Neural cell (in vitro differentiated cells): ENCODE data around the gene PRSS16. TPM values are rescaled to one million over a fixed set of nuclear protein-coding genes. Genes with fewer than 3 reads are reported as not detected.

ENCODE experiments used
- H2AFZ ChIP-seq: fragments of 200-600, 300-800 bp; sonication (generic), shearing (Covaris generic); 2 replicates; pipeline ENCODE4 v1.6.0; 2014; ENCODE audit warnings: low read depth, mild to moderate bottlenecking, antibody characterized with exemption, low read length, moderate library complexity
- H3F3A ChIP-seq: fragments of 200-600 bp; shearing (Covaris generic); 2 replicates; pipeline ENCODE4 v1.6.1; 2016; ENCODE audit warnings: mild to moderate bottlenecking, moderate library complexity, mixed read lengths, antibody characterized with exemption, low read length; ENCODE audit not compliant: insufficient read depth, poor library complexity, severe bottlenecking
- H3K27ac ChIP-seq: fragments of 200-600, 300-800 bp; sonication (generic), shearing (Covaris generic); 2 replicates; pipeline ENCODE4 v1.5.1; 2014; ENCODE audit warnings: mild to moderate bottlenecking, low read length, moderate library complexity
- H3K27me3 ChIP-seq: fragments of 300-800, 200-600 bp; sonication (generic), shearing (Covaris generic); 2 replicates; pipeline ENCODE4 v1.6.0; 2014; ENCODE audit warnings: mild to moderate bottlenecking, low read depth, low read length, moderate library complexity; ENCODE audit not compliant: insufficient read depth
- H3K36me3 ChIP-seq: fragments of 300-800, 200-600 bp; sonication (generic), shearing (Covaris generic); 2 replicates; pipeline ENCODE4 v1.5.1; 2014; ENCODE audit warnings: mild to moderate bottlenecking, antibody characterized with exemption, low read length, moderate library complexity; ENCODE audit not compliant: insufficient read depth
- H3K4me2 ChIP-seq: fragments of 300-800, 200-600 bp; sonication (generic), shearing (Covaris generic); 2 replicates; pipeline ENCODE4 v1.6.0; 2014; ENCODE audit warnings: mild to moderate bottlenecking, low read length
- H3K4me3 ChIP-seq: fragments of 300-800, 200-600 bp; sonication (generic), shearing (Covaris generic); 2 replicates; pipeline ENCODE4 v1.5.1; 2014; ENCODE audit warnings: mild to moderate bottlenecking, low read length, moderate library complexity
- H3K79me2 ChIP-seq: fragments of 200-600 bp; shearing (Covaris generic); replicated peaks from 2 replicates; pipeline ENCODE4 v1.6.0; 2014; ENCODE audit warnings: mild to moderate bottlenecking, low read length, moderate library complexity; ENCODE audit not compliant: insufficient read depth
- H3K9ac ChIP-seq: fragments of 300-800, 200-600 bp; sonication (generic), shearing (Covaris generic); 2 replicates; pipeline ENCODE4 v1.6.1; 2016; ENCODE audit warnings: mild to moderate bottlenecking, low read length, mixed read lengths
- H3K9me2 ChIP-seq: fragments of 200-600 bp; shearing (Covaris generic); 2 replicates; pipeline ENCODE4 v1.6.1; 2016; ENCODE audit warnings: mild to moderate bottlenecking, low read length, mixed read lengths; ENCODE audit not compliant: insufficient read depth
- H3K9me3 ChIP-seq: fragments of 200-600, 300-800 bp; sonication (generic), shearing (Covaris generic); 2 replicates; pipeline ENCODE4 v1.6.1; 2016; ENCODE audit warnings: mild to moderate bottlenecking, mixed run types, low read length, moderate library complexity, mixed read lengths
- H4K20me1 ChIP-seq: fragments of 200-600 bp; shearing (Covaris generic); 2 replicates; pipeline ENCODE4 v1.6.1; 2016; ENCODE audit warnings: mild to moderate bottlenecking, mixed run types; ENCODE audit not compliant: insufficient read depth
- EP300 ChIP-seq: fragments of 450-650 bp; conservative IDR thresholded peaks from 2 replicates; pipeline ENCODE4 v1.6.1; 2014; ENCODE audit warnings: antibody characterized with exemption, mild to moderate bottlenecking, moderate library complexity; ENCODE audit not compliant: poor library complexity, severe bottlenecking
- EZH2 ChIP-seq: fragments of 200-600, 300-800 bp; shearing (Covaris generic), sonication (generic); IDR thresholded peaks from 2 replicates; pipeline ENCODE4 v1.6.1; 2014; ENCODE audit warnings: antibody characterized with exemption, low read length, borderline replicate concordance, mild to moderate bottlenecking; ENCODE audit not compliant: insufficient read depth, poor library complexity, severe bottlenecking
- MXI1 ChIP-seq: fragments of 450-650 bp; conservative IDR thresholded peaks from 2 replicates; pipeline ENCODE4 v1.6.1; 2014; ENCODE audit warnings: antibody characterized with exemption, mild to moderate bottlenecking; ENCODE audit not compliant: poor library complexity, severe bottlenecking
- POLR2AphosphoS5 ChIP-seq: IDR thresholded peaks from 2 replicates; pipeline ENCODE4 v1.6.1; 2012
- RAD21 ChIP-seq: fragments of 450-650 bp; conservative IDR thresholded peaks from 2 replicates; pipeline ENCODE4 v1.6.1; 2014; ENCODE audit warnings: antibody characterized with exemption, mild to moderate bottlenecking, moderate library complexity
- SMC3 ChIP-seq: fragments of 450-650 bp; conservative IDR thresholded peaks from 2 replicates; pipeline ENCODE4 v1.6.1; 2014; ENCODE audit warnings: antibody characterized with exemption, mild to moderate bottlenecking, moderate library complexity; ENCODE audit not compliant: poor library complexity
- TAF1 ChIP-seq: IDR thresholded peaks from 2 replicates; pipeline ENCODE4 v1.6.1; 2012; ENCODE audit warnings: low read depth
- polyA plus RNA-seq: library from polyadenylated mRNA; depleted of rRNA; stranded (reverse); fragments of >200 nt; gene quantifications from 2 replicates; pipeline ENCODE4 v1.2.3, GENCODE V29; 2014
- TF ChIP-seq, protein P1 (sequence below): IDR thresholded peaks from 2 replicates; pipeline ENCODE4 v1.6.1; 2012; ENCODE audit warnings: borderline replicate concordance
- TF ChIP-seq, protein P2 (sequence below): fragments of 450-650 bp; IDR thresholded peaks from 2 replicates; pipeline ENCODE4 v1.5.1; 2014; ENCODE audit warnings: antibody characterized with exemption, mild to moderate bottlenecking, moderate library complexity; ENCODE audit not compliant: poor library complexity, severe bottlenecking

PRSS16 gene
- polyA plus RNA-seq, 1 donor from 2014 or later, result not detected

- H3K36me3 ChIP-seq, result no peaks in the 10 kb centered on the region
- H4K20me1 ChIP-seq, result no peaks in the 10 kb centered on the region
- H3K4me3 ChIP-seq, result no peak overlapping the region
- H3F3A ChIP-seq, result no peaks in the 10 kb centered on the region
- no peaks in the 10 kb centered on the region for H3K9me2 ChIP-seq
- H2AFZ ChIP-seq, result no peak overlapping the region
- H3K27me3 ChIP-seq, result peaks cover 35% of the 10 kb centered on the region
- TF ChIP-seq POLR2AphosphoS5, result no peak
- TF ChIP-seq MXI1, result no peak
- no peak for TF ChIP-seq SMC3
- no peak for TF ChIP-seq EP300
- no peak for TF ChIP-seq RAD21
- TF ChIP-seq TAF1, result no peak
- TF ChIP-seq, protein P1, sequence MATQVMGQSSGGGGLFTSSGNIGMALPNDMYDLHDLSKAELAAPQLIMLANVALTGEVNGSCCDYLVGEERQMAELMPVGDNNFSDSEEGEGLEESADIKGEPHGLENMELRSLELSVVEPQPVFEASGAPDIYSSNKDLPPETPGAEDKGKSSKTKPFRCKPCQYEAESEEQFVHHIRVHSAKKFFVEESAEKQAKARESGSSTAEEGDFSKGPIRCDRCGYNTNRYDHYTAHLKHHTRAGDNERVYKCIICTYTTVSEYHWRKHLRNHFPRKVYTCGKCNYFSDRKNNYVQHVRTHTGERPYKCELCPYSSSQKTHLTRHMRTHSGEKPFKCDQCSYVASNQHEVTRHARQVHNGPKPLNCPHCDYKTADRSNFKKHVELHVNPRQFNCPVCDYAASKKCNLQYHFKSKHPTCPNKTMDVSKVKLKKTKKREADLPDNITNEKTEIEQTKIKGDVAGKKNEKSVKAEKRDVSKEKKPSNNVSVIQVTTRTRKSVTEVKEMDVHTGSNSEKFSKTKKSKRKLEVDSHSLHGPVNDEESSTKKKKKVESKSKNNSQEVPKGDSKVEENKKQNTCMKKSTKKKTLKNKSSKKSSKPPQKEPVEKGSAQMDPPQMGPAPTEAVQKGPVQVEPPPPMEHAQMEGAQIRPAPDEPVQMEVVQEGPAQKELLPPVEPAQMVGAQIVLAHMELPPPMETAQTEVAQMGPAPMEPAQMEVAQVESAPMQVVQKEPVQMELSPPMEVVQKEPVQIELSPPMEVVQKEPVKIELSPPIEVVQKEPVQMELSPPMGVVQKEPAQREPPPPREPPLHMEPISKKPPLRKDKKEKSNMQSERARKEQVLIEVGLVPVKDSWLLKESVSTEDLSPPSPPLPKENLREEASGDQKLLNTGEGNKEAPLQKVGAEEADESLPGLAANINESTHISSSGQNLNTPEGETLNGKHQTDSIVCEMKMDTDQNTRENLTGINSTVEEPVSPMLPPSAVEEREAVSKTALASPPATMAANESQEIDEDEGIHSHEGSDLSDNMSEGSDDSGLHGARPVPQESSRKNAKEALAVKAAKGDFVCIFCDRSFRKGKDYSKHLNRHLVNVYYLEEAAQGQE, result no peak
- TF ChIP-seq EZH2, result no peak
- TF ChIP-seq, protein P2, sequence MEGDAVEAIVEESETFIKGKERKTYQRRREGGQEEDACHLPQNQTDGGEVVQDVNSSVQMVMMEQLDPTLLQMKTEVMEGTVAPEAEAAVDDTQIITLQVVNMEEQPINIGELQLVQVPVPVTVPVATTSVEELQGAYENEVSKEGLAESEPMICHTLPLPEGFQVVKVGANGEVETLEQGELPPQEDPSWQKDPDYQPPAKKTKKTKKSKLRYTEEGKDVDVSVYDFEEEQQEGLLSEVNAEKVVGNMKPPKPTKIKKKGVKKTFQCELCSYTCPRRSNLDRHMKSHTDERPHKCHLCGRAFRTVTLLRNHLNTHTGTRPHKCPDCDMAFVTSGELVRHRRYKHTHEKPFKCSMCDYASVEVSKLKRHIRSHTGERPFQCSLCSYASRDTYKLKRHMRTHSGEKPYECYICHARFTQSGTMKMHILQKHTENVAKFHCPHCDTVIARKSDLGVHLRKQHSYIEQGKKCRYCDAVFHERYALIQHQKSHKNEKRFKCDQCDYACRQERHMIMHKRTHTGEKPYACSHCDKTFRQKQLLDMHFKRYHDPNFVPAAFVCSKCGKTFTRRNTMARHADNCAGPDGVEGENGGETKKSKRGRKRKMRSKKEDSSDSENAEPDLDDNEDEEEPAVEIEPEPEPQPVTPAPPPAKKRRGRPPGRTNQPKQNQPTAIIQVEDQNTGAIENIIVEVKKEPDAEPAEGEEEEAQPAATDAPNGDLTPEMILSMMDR, result no peak
- no peak overlapping the region for H3K9ac ChIP-seq
- no peaks in the 10 kb centered on the region for H3K9me3 ChIP-seq
- H3K4me2 ChIP-seq, result no peak overlapping the region
- no peaks in the 10 kb centered on the region for H3K79me2 ChIP-seq
- no peak overlapping the region for H3K27ac ChIP-seq
Observed at GRCh38 chr6:27273783-27274182, 26.3 kb downstream of the PRSS16 start.

DNA sequence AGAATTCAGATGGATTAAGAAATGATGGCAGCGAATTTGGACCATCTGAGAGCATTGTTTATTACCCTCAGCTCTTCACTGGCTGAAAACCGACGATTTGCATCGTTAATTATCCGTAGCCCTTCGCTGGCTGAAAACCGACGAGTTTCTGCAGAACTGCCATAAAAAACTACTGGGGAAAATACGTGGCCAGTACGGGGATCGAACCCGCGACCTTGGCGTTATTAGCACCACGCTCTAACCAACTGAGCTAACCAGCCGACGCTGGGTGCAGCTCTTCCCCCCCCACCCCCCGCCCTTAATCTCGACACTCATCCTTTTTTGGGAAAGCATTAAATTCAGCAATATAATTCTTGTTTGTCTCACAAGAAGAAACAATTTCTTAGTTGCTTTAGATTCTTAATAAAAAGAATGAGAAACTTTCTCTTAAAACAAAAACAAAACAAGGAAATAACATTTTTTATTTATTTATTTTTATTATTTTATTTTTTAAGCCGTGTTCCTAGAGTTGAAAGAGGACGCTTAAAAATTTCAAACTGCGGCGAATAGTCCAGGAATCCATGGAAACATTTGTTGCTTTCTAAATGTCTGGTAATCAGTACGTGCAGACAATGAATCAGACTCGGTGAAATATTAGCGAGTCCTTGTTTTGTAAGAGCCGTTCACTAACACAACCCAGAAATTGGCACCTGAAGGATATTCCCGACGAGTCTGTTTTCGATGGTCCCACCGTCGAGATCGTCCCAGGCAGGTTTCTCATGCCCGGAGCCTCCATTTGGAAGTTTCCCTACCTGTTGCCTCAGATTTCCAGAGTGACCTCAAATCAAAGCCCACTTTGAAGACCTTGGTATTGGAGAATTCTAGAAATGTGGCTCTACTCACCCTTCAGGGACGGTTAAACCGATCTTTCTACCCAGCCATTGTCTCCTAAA lies 27.8 kb downstream of the PRSS16 start:
- Histone ChIP-seq H3K4me3 (no peak overlapping the region), H3K79me2 (no peaks in the 10 kb centered on the region), H3K27ac (no peak overlapping the region), H3K4me2 (no peak overlapping the region), H3K9me2 (no peaks in the 10 kb centered on the region), H4K20me1 (no peaks in the 10 kb centered on the region), H3F3A (no peaks in the 10 kb centered on the region), H3K9ac (no peak overlapping the region), H3K9me3 (no peaks in the 10 kb centered on the region), H2AFZ (no peak overlapping the region), H3K36me3 (no peaks in the 10 kb centered on the region), H3K27me3 (peaks cover 50% of the 10 kb centered on the region)
- TF ChIP-seq EP300, result no peak
- TF ChIP-seq, protein P2, result no peak
